Activated CD4-positive, alpha-beta T cell treated with anti-CD3 and anti-CD28 coated beads, Interleukin-2, amount 50 U/mL, for 24 hours (primary cell): ENCODE measurements around the gene PVR.
A peak's percentile ranks its signal among the peaks of the same experiment; 100 is the strongest.
"Not testable (repeated sequence)": the region's sequence is repeated elsewhere in the genome, so short reads cannot be mapped to it uniquely, and the experiment has no call there.

Source experiments
- DNase-seq, 2 donors: peaks; one replicate each; pipeline ENCODE4 v3.0.0-alpha.2; 2020; ENCODE audit warnings: low read depth in 1 of 2, low spot score in 1 of 2

Gene PVR, protein sequence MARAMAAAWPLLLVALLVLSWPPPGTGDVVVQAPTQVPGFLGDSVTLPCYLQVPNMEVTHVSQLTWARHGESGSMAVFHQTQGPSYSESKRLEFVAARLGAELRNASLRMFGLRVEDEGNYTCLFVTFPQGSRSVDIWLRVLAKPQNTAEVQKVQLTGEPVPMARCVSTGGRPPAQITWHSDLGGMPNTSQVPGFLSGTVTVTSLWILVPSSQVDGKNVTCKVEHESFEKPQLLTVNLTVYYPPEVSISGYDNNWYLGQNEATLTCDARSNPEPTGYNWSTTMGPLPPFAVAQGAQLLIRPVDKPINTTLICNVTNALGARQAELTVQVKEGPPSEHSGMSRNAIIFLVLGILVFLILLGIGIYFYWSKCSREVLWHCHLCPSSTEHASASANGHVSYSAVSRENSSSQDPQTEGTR

DNA sequence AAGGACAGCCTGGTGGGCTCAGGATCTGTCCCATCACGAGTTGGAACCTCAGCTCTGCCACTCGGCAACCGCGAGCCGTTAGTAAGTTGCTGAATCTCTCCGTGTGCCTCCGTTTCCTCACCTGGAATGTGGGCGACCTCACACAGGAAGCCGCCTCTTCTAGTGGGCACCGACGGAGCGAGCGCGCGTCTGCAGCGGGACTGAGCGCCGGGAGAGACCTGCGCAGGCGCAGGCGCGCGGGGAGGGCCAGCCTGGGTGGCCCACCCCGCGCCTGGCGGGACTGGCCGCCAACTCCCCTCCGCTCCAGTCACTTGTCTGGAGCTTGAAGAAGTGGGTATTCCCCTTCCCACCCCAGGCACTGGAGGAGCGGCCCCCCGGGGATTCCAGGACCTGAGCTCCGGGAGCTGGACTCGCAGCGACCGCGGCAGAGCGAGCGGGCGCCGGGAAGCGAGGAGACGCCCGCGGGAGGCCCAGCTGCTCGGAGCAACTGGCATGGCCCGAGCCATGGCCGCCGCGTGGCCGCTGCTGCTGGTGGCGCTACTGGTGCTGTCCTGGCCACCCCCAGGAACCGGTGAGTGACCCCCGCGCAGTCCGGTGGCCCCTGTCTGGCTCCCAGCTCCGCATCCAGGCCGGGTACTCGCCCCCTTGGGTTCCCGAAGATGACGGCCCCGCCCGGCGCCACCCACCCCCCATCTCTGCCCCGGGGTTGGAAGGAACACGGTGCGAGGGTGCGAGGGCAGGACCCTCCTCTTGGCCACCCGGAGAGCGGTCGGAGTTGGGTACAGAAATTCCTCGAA, at the start of gene PVR:
TSS of gene PVR (plus strand) at position 306 of the 797 bp plus-strand sequence. CDS start at position 493, 187 bp downstream.
- peak in 1 of 2 donors; percentile 23 for DNase-seq

DNA sequence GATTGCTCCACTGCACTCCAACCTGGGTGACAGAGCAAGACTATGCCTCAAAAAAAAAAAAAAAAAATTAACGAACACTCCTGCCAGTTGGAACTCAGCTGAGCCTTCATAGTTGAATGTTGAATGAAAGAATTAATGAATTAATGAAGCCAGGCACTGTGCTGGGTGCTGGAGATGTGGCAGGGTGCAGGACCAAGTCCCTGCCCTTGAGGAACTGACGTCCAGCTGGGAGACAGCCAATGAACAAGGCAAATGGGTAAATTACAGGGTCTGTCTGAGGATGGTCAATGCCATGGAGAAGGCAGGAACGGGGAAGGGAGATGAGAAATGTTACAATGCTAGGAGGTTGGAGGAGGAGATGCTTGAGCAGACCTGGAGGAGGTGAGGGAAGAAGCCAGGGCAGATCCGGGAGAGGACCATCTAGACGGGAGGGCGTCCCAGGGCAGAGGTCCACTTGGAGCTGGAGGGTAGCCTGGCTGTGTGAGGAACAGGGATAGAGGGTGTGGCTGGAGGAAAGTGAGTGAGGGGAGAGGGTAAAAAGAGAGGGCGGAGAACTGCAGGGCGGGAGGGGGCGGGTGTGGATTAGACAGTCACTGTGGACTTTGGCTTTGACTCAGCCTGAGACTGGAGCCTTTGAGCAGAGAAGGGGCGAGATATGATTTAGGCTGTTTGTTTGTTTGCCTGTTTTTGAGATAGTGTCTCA, 47.1 kb upstream of the PVR start:
- no peak for DNase-seq

DNA sequence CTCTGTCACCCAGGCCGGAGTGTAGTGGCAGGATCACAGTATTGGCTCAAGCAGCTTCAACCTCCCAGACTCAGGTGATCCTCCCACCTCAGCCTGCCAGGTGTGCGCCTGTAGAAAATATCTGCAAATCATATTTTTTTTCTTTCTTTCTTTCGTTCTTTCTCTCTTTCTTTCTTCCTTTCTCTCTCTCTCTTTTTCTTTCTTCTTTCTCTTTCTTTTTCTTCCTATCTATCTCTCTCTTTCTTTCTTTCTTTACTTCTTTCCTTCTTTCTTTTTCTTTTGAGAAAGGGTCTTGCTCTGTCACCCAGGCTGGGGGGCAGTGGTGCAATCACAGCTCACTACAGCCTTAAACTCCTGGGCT, 46.6 kb upstream of the PVR start:
- no peak for DNase-seq

- no peak for DNase-seq
Measured at GRCh38 chr19:44598355-44598754, 45.4 kb upstream of the PVR start.

GRCh38 chr19:44598880-44599279, 44.8 kb upstream of the PVR start:
- DNase-seq: no peak

DNA sequence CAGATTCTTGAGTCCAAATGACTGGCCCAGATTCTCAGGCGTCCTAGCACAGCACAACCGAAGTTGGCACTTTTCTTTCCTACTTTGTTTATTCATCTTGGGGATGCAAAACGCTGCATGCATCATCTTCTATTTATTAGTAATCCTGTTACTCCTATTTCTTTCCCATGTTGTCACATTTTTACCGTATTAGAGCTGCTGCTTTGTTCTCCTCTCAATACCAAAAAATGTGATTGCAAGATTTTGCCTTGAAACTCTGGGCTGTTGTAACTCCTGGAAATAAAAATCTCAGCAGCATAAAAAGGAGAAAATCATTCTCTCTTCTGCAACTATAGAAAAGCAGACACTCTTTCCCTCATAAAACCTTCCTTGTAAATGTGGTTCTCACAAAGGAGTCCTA, 43.2 kb upstream of the PVR start:
- no peak for DNase-seq

DNA sequence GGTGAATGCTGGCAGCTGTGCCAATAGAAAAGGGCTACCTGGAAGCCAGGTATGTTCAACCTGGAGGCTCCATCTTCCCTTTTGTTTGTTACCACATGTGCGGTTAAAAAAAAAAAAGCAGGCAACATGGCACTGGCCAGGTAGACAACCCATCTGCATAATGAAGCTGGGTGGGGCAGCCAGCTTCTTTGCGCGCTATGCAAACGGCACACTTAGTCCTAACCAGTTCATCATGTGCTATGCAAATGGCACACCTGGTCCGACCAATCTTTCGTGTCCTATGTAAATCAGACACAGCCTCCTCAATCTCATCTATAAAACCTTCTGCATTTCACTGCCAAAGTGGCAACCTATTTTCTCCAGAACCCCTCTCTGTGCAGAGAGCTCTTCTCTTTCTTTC, 41.6 kb upstream of the PVR start:
- no peak for DNase-seq

DNA sequence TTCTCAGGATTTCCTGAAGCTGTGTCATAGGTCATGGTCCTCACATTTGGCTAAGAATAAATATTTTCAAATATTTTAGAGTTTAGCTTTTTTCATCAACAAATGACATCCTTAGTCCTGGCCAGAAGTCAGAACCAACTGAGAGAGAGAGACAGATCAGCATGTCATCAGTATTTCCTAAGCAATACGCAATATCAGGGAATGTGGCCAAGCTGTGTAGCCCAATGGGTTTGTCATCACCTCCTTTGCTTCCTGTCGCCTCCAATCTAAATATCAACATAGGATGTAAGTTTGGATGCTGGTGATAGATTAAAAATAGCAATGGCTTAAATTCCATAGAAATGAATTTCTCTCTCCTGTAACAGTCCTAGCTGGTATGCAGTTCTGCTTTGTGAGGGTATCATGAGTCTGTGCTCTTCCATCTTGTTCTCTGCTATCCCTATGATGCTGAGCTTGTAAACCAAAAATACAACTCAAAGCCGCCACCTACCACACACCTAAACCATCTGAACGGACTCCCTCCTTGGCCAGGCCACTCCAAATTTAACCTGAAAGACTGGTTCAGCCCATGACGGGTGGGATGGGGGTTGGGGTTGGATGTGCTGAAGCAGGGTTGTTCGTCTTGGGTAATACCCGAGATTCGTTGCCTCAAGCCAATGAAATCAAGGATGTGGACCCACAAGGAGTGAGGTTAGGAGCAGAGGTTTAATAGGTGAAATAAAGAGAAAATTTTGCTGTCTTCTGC, 40.3 kb upstream of the PVR start:
- no peak for DNase-seq

DNA sequence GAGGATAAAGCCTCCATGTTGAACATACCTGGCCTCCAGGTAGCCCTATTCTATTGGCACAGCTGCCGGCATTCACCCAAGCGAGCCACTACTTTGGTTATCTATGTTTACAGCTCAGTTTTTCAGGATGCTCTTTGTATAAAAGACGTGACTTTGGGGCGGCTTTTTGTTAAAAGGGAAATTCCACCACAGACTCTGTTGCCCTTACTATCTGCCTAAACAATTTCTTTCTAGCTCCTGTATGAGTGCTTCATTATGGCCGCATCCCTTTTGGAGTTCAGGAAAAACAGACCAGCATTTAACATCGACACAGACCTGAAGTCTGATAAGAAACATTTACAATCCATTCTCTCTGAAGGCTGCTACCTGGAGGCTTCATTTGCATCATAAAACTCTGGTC, 39.5 kb upstream of the PVR start:
- DNase-seq: no peak

DNA sequence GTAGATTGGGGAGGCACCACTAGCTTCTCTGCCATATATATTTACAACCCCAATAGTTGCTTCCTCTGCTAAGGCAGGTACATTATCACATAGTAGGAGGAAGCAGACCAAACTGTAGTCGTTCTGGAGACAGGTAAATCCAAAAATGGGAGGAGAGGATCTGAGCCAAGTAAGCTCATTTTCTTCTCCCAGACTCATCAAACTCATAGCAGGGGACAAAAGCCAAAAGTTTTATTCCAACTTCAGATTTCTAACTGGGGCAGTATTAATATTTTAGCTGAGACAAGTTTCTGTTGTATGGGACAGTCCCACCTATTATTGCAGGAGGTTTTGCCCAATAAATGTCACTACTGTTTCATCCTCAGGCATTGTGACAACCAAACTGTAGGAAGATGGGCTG, 38.2 kb upstream of the PVR start:
- DNase-seq: no peak

GRCh38 chr19:44607049-44607448, 36.7 kb upstream of the PVR start:
- DNase-seq: no peak

- DNase-seq: no peak
Measured at GRCh38 chr19:44607917-44608316, 35.8 kb upstream of the PVR start.

- DNase-seq: no peak
Measured at GRCh38 chr19:44608391-44608821, 35.3 kb upstream of the PVR start.

- DNase-seq: no peak
Measured at GRCh38 chr19:44609219-44609618, 34.5 kb upstream of the PVR start.

- not testable (repeated sequence) for DNase-seq
Measured at GRCh38 chr19:44610497-44610896, 33.2 kb upstream of the PVR start.

DNA sequence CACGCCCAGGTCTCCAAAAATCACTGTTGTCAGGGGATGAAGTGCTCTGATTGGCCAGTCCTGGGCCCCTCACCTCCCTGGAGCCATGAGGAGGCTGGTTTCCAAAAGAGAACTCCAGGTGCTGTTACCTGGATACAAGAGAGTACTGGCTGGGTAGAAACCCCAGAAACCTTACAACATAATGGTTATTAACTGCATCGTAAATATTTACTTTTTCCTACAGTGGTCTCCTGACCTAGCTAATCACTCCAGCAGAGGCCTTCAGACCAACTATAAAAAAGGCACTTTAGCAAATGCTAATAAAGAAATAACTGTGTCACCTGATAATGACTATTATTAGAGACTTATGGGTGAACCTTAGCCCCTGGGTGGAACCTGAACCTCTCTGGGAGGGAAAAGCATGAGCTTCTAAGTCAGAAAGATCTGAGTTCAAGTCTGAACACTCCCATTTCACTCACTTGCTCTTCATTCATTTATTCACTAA, 31.9 kb upstream of the PVR start:
- no peak for DNase-seq

DNA sequence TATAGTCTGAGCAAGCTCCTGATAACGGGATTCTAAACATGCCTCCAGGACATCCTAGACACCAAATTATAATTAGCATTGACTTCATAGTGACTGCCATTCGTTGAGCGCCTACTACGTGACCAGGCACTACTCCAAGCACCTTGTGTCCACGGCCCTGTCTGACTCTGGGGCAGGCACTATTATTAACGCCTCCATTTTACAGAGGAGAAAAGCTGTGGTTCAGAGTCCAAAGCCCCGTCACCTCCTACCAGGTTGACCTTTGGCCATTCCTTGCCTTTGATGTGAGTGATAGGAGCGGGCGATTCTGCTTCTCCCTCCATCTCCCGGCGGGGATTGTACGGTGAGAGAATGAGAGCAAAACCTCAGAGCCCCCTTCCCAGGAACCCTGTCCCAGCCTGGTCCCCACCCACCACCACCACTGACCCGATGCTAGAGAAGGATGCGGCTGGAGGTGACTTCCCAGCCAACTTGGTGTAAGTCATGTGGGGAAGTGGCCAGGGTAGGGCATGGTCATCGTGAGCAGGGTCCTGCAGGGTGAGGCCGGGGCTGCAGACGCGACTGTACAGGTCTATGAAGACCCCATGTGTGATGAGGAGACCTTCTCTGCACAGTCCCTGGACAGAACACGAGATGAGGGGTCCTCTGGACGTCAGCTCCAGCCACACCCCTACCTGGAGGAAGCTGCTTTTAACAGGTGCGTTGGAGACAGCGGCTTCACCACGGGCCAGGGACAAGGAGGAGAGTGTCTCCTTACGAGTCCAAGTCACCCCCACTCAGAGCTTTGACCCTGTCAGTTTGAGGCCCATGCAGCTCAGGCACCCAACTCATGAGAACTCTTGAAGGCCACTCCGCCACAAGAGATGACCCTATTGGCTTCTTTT, 30.2 kb upstream of the PVR start, which contains the start of gene IGSF23:
TSS of gene IGSF23 (plus strand) at position 269 of the 884 bp plus-strand sequence. CDS start at position 352, 83 bp downstream.
- DNase-seq: no peak

DNA sequence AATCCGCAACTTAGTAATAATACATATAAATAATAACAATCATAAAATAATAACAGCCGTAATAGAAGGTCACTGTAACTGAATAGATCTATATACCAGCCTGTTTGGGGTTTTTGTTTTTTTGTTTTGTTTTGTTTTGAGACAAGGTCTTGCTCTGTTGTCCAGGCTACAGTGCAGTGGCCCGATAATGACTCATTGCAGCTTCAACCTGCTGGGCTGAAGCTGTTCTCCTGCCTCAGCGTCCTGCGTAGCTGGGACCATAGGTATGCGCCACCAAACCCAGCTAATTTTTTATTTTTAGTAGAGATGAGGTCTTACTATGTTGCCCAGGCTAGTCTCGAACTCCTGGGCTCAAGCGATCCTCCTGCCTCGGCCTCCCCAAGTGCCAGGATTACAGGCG, 29.4 kb upstream of the PVR start:
- no peak for DNase-seq

GRCh38 chr19:44615863-44616247, 27.9 kb upstream of the PVR start:
- DNase-seq: no peak
